CD4-positive, alpha-beta T cell treated with Interleukin-4 for 4 hours (primary cell): ENCODE measurements around the gene UBE2J2.
A peak's percentile ranks its signal among the peaks of the same experiment; 100 is the strongest.

Experiments used
- DNase-seq: peaks from one replicate; pipeline ENCODE4 v3.0.0-alpha.2; 2020

The UBE2J2 gene

DNA sequence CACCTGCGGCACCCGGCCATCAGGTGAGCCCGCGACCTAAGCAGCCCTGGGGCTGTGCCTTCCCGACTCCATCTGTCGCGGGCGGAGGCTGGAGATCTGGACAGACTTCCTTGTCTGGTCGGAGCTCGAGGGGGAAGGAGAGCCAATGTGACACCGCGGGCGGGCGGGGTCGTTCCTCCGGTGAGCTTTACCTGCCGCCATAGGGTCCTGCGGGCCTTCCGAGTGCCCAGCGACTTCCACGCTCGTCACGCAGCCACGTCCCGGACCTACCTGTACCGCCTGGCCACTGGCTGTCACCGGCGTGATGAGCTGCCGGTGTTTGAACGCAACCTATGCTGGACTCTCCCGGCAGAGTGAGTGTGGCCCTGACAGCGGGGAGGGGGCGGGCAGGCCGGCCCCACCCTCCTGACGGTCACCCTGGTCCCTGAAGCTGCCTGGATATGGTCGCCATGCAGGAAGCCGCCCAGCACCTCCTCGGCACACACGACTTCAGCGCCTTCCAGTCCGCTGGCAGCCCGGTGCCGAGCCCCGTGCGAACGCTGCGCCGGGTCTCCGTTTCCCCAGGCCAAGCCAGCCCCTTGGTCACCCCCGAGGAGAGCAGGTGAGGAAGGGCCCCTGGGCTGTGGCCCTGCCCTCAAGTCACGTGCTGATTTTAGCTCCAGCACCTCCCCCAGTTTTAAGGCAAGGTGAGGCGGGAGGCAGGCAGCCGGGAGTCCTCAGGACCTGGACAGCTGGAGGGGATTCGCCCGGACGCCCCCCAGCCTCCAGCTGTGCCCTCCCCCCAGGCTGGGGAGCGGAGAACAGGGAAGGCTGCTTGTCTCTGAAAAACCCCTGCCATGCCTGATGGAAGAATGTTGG, 35.8 kb upstream of the UBE2J2 start:
- no peak for DNase-seq

DNA sequence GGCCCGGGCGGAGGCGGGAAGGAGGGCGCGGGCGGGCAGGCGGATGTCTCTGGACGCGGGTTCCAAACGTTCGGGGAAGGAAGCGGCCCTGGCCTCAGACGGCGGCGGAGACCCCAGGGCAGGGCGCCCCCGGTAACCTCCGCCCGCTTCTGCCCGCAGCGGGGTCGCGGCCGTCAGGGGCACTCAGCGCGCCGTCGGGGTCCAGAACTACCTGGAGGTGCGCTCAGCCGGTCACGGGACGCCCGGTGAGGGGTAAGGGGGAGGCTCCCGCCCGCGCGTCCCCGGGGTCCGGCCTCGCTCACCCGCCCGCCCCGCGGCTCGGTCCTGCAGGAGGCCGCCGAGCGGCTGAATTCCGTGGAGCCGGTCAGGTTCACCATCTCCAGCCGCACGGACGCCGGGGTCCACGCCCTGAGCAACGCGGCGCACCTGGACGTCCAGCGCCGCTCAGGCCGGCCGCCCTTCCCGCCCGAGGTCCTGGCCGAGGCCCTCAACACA, 35.1 kb upstream of the UBE2J2 start:
- no peak for DNase-seq

DNA sequence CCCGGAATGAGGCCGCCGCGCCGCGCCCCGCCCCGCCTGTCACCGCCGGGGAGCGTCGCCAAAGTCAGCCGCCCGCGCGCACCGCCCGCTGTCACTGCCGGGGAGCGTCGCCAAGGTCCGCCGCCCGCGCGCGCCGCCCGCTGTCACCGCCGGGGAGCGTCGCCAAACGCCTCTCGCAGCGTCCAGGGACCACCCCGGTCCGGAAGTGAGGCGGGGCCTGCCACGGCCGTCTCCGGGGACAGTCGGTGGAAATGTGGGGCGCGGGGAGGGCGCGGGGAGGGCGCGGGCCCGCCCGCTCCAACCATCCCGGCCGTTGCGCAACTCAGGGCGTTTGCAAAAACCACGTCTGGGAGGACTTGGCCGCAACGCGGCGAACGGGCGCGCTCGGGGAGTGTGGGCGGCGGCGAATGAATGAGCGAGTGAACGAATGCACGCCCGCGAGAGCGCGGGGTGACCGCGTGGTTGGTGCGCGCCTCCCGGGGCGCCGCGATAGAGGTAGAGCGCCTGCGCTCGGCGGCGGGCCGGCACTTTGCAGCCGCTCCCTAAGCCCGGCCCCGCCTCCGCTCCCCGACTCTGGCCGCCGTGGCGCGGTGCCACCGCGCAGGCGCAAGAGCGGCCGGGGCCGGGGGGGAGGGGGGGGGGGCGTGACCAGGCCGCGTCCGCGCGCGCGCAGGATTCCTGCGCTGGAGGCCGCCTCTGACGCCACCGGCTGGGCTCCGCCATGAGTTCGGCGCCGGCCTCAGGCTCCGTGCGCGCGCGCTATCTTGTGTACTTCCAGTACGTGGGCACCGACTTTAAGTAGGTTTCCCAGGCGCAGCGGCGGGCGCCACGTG, 34.5 kb upstream of the UBE2J2 start, which contains the start of the genes ACAP3 and PUSL1:
TSS of gene ACAP3 (minus strand) at position 8 of the 833 bp plus-strand sequence. CDS start 115 bp downstream, outside the sequence.
TSS of gene PUSL1 (plus strand) at position 675 of the 833 bp plus-strand sequence. CDS start at position 722, 47 bp downstream.
- peak; percentile 88 for DNase-seq

DNA sequence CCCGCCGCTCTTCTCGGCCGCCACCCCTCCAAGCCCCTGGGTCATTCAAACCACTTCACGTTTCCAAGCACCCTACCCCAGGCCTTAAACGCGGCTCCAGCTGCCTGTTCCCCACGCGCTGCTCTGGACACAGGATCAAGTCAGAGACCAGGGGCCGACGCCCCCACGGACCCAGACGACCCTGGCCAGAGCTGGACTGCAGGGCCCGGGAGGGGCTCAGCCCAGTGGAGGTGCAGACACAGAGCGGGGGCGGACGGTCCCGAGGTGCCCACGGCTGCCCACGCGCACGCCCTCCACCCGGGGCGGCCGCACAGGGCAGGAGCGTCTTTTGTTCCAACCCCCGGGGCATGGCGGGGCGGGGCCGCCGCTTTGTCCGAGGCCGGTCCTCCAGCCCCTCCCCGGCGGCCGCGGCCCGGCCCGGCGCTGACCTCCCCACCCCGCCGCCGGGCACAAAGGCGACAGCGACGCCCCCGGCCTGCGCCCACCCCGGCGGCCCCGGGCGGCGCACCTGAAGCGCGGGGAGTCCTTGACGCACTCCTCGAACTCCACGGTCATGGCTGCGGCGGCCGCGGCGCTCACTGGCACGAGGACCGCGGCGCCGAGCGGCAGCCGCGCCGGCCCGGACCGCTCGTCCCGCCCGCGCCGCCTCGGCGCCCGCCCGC, 33.7 kb upstream of the UBE2J2 start:
- no peak for DNase-seq

DNA sequence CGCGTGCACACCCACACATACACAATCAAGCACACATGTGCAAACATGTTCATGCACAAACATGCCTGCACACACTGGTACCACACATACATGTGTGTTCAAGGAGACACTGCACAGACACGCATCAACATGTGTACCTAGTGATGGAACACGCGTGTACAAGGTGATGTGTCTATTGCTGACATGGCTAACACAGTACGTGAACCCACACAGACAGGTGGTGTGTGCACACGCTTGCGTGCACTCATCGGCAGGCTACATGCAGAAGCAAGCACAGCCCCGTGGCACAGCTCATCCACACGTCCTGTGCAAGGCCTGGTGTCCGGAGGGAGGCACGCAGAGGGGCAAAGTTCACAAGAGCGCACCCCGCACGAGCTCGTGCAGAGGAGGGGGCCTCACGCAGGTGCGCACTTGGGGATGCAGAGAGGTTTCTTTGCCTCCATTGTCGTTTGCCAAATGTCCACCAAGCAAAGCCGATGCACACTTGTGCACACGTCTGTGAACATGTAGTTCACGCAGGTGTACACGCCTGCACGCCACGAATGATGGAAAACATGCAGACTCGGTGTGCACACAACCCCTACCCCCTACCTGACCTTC, 33.1 kb upstream of the UBE2J2 start:
- no peak for DNase-seq

DNA sequence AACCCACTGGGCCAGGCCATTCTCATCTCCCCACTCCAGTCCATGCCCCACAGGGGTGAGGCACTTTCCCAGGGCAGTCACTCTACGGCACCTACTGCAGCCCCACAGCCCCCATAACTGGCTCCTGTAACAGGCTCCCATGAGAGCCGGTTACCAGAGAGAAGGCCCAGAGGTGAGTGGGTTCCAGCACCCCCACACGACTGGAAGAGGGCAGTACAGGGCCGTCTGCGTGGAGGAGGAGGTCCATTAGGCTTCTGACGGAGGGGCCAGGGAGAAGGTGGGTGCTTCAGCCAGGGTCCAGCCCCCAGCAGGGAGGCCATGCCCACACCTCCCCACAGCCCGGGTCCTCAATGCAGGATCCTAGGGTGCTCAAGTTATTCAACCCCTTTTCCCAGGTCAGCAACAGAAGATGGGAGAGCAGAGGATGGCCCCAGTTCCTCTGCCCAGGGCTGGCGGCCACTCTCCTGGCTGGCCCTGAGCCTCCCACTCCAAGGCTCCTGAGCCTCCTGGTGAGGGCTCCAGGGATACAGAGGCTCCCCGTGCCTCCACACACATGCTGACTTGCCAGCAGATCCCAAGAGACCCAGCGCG, 32.5 kb upstream of the UBE2J2 start:
- no peak for DNase-seq

DNA sequence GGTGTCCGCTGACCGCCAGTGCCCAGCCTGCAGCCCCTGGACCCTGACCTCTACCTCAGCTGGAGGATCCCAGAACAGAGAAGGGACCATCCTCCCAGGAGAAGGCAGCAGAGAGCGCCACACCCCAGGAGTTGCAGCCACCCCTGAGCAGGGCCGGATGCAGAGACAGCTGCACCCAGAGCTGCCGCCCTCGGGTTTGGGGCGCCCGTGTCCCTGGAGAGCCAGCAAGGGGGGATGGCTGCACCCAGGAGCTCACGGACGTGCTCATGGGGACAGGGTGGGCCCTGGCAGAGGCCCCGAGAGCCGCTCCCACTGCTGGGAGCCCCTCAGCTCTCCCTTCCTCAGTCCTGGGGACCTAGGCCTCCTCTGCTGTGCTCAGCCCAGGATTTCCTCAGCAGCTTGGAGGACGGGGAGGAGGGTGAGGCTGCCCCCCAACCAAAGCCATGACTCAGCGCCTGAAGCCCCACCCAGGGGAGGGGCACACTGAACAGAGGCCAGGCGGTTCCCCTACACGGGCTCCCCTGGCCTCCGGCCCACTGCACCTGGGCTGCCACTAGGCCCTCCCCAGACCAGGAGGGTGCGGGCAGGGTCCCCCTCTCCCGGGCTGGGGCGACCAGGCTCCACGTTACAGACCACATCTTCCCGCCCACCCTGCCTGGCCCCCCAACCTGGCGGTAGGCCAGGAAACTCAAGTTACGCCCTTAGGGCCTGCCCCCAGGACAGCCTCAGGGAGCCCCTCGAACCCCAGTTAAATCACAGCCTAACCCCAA, 31.8 kb upstream of the UBE2J2 start:
- peak; percentile 73 for DNase-seq

DNA sequence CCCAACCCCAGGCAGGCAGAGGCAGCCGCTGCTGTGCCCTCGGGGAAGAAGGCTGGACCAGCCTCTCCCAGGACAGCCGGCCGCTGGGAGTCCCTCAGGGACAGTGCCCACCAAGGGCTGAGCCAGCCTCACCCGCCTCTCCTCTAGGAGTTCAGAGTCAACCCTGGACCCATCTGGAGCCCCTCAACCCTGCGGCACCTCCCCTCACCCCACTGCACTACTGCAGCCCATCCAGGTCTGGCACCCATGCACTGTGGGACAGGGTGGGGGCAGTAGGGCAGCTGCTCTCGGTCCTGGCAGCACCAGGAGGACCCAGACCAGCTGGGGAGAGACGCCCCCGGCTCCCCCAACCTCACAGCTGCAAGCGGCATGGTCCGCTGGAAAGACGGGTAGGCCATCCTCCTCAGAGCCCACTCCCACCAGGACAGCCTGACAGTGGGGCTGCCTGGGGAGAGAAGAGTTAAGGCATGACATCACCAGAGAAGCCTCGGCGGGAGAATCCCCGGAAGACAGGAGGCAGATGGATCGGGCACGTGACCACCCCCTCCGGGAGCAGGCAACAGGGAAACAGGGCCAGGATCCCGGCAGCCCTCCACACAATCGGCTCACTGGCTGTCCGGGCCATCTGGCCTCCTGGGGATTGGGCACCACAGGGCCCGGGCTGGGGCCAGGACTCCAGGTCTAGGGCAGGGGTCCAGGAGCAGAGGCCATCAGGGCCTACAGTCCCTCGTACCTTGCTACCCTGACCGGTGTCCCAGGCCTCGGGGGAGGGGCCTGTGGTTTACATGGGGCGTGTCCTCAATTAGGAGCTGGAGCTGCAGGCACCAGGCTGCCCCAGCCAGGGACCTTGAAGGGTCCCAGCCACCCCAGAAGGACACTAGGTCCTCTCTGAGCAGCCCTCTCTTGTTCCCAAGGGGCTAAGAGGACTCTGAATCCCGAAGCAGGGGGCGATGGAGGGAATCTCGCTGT, 31.0 kb upstream of the UBE2J2 start:
- no peak for DNase-seq

DNA sequence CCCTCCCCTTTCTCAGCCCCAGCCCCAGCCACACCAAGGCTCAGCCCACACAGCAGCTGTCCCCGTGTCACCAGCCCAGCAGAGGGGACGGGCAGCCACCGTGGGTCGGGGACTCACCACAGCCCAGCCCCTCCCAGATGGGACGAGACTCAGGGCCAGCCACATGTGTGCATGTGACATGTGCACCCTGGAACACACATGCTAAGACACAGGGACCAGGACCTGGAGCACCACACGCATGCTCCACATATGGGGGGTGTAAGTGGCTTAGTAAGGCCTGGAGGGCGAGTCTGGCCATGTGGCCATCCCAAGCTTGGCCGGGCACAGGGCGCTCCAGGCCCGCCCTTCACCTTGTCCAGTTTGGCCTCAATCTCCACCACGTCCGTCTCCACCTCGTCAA, 30.1 kb upstream of the UBE2J2 start:
- no peak for DNase-seq

DNA sequence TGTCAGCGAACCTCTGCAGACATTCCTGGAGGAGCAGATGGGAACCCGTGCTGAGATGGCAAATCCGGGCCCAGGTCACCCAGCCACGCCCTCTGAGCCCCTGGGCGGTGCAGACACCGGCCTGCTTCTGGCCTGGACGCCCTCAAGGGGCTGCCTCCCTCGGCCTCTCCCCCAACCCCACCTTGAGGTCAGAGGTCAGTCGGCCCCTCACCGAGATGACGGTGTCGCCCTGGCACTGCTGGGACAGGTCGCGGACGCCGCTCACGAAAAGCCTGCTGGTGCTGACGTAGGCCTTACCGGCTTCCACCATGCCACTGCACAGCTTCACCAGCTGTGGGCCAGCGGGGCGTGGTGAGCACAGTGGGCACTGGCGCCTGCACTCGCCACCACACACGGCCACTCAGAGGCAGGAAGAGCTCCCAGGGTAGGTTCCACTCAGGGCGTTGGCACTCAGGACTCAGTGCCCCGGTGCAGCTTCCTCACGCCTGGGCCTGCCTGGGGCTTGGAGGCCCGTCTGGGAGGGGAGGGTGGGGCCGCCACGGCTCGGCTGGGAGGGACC, 29.4 kb upstream of the UBE2J2 start:
- no peak for DNase-seq

DNA sequence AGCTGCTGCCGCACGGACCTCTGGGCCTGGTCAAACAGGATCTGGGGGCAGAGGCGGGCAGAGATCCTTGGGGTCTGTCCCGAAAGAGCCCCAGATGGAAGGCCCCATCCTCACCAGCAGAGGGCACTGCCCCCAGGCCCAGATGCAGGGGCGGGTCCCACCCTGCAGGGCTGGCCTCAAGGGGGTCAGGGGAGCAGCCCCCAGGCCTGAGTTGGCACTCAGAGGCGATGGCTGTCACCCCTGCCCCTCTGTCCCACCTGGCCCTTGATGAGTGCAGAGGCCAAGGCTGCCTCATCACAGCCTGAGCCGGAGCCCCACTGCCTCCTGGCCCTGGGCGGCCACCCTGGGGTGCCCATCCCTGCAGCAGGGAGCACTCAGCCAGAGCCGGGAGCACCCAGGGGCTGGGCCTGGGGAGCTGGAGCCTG, 28.4 kb upstream of the UBE2J2 start:
- DNase-seq: no peak

DNA sequence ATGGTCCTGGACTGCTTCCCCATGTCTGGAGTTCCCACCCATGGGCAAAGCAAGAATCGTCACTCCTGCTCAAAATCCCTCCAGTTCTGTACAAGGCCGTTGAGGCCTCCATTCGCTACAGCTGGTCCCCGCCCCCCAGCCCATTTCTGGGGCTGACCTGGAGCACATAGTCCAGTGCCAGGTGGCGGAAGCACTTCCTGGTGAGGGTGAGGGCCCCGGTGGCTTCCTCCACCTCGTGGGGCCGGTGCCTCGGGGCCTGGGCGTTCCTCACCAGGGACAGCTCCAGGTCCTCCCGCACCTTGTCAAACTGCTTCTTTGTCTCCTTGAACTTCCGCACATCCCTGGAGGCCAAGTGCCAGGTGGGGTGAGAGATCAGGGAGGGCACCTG, 26.7 kb upstream of the UBE2J2 start:
- DNase-seq: no peak

DNA sequence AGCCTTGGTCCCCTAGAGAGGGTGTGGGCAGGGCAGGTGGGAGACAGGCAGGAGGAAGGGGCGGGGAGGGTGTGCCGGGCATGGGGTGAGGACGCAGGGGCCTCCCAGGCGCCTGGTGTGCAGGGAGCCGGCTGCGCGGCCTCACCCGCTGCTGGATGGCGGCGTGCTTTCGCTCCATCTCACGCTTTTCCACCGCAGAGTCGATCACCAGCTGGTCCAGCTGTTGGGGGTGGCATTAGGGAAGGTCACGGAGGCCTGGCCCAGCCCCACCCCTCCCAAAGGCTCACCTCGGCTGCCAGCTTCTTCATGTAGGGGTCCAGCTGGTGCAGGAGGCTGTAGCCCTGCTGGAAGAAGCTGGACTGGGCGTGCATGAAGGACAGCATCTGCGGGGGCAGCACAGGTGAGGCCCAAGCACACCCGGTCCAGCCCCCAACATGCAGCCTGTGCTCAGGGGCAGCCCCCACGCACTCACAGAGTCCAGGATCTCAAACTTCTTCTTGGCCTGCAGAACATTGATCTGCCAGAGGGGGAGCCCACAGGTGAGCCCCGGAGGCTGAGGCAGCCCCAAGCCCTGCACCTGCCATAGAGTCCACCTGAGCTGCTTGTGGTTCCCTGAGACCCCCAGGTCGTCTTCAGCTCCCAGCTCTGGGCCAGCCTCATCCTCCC, 26.2 kb upstream of the UBE2J2 start:
- peak; percentile 14 for DNase-seq

DNA sequence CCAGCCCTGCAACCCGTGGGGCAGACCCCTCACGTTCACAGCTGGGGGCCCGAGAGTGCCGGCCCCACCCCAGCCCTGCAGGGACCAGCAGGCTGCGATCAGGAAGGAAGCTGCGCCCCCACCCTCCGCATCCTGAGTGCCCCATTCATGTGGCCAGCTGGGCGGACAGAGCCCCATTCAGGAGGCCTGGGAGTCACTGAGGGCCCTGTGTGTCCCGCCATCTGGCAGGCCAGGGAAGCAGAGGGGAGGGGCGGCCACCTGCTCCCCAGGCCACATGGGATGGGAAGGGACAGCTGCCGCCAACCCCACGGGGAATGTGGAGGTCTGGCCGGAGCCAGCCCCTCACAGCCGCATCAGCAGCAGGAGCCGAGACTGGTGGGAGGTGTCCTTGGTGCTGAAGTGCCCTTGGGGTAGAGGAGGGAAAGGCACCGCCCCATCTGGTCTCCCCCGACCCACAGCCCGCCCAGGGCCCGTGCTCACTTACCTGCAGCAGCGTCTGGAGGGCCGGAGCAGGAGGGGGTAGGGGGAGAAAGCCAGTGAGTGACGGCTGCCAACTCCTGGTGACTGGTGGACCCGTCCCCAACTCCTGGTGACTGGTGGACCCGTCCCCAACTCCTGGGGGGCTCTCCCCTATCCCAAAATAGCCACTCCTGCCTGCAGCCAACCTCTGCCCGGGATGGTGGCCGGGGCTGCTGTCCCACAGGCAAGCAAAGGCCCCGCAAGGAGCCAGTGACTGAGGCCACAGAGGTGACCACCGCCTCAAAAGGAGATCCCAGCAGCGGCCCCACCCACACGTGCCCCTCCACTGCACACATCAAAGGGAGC, 25.4 kb upstream of the UBE2J2 start:
- DNase-seq: no peak

DNA sequence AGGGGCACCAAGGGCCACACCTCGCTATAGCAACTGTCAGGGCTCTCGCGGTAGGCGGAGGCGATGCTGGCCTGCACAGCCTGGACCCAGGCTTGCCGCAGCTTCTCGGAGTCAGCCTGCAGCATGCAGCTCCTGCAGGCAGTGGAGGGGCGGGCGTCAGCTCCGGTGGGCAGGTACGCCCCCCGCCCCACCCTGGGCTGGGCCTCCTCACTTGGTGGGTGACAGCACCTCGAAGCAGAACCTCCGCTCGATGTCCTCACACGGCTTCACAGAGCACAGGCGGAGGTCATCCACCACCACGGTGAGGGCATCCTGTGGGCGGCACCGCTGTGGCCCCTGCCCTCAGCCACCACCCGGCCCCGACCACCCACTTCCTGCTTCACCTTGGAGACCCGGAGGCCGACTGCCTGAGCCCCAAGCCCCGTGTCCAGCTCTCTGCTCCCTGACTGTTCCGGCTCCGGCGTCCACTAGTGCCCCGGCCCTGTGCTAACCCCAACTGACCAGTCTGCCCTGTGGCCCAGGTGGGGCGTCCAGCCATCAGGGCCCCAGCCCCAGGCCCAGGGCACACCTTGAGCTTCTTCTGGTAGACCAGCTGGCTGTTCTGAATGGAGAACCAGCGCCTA, 24.3 kb upstream of the UBE2J2 start:
- DNase-seq: no peak

DNA sequence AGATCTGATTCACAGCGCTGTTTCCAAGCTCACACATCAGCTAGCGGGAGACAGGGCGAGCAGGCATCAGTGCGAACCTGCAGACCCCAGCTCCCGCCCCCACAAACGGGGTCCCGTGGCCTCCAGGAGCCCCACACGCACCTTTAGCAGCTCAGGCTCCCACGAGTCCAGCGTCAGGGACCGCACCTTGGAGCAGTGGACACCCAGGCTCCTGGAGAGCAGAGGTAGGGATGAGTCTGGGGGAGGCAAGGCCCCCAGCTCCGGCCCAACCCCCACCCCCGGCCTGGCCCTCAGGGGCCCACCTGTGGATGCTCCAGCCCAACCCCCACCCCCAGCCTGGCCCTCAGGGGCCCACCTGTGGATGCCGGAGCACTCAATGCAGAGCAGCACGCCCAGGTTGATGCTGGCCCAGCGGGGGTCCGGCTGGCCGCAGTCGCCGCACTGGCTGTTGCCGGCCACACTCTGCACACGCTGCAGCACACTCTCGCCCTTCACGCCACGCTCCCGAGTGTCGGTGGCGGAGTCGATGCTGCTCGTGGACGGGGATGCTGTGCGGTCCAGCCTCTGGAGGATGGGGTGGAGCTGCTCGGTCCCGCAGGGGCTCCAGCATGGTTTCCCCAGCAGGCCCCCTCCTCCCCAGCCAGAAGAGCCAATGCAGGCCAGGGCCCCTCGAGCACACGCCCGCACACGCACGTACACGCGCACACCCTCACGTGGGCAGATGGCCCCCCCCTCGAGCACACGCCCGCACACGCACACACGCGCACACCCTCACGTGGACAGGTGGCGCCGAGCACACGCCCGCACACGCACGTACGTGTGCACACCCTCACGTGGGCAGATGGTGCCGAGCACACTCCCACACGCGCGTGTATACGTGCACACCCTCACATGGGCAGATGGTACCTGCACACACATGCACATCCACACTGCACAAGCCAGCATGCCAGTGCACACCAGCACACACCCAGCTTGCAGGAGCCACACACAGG, 22.7 kb upstream of the UBE2J2 start:
- no peak for DNase-seq
